ENCODE data around the gene DCAF5. TPM values are rescaled to one million over a fixed set of nuclear protein-coding genes. Genes with fewer than 3 reads are reported as not detected.

The DCAF5 gene
- total and polyA plus RNA-seq, 2 experiments from 2014 or later = 50.0 to 58.2 TPM

GRCh38 chr14:69084023-69084422, 68.9 kb downstream of the DCAF5 start:
- Histone ChIP-seq H3K9me3 (ENCODE audit: low read depth) (no peaks in the 10 kb centered on the region), H3K36me3 (peaks cover 31% of the 10 kb centered on the region), H3K4me1 (ENCODE audit: low read depth) (peaks cover 4% of the 10 kb centered on the region), H3K4me3 (no peak overlapping the region), H3K27ac (no peak overlapping the region), H3K27me3 (no peaks in the 10 kb centered on the region)
- TF ChIP-seq CTCF (IDR thresholded peaks at IDR 0.05; ENCODE audit: low read depth, low read length) = no peak
- no peak for DNase-seq (ENCODE audit: low read depth in 1 of 2, low spot score in 1 of 2)

GRCh38 chr14:69083181-69083580, 69.7 kb downstream of the DCAF5 start:
- H3K36me3 ChIP-seq = peaks cover 31% of the 10 kb centered on the region
- no peak for DNase-seq (ENCODE audit: low read depth in 1 of 2, low spot score in 1 of 2)
- no peak overlapping the region for H3K4me3 ChIP-seq
- H3K4me1 ChIP-seq (ENCODE audit: low read depth) = peaks cover 4% of the 10 kb centered on the region
- no peaks in the 10 kb centered on the region for H3K9me3 ChIP-seq (ENCODE audit: low read depth)
- no peak for TF ChIP-seq CTCF (IDR thresholded peaks at IDR 0.05; ENCODE audit: low read depth, low read length)
- no peak overlapping the region for H3K27ac ChIP-seq
- H3K27me3 ChIP-seq = no peaks in the 10 kb centered on the region

- no peak overlapping the region for H3K27ac ChIP-seq
- no peak for DNase-seq (ENCODE audit: low read depth in 1 of 2, low spot score in 1 of 2)
- H3K36me3 ChIP-seq = peaks cover 33% of the 10 kb centered on the region
- peaks cover 4% of the 10 kb centered on the region for H3K4me1 ChIP-seq (ENCODE audit: low read depth)
- H3K27me3 ChIP-seq = no peaks in the 10 kb centered on the region
- no peak overlapping the region for H3K4me3 ChIP-seq
- H3K9me3 ChIP-seq (ENCODE audit: low read depth) = no peaks in the 10 kb centered on the region
- no peak for TF ChIP-seq CTCF (IDR thresholded peaks at IDR 0.05; ENCODE audit: low read depth, low read length)
Observed at GRCh38 chr14:69081271-69081670, 71.6 kb downstream of the DCAF5 start.

- Histone ChIP-seq H3K27ac (peak overlapping the region; percentile 79), H3K27me3 (no peaks in the 10 kb centered on the region), H3K4me3 (no peak overlapping the region), H3K9me3 (ENCODE audit: low read depth) (no peaks in the 10 kb centered on the region), H3K4me1 (ENCODE audit: low read depth) (peaks cover 4% of the 10 kb centered on the region), H3K36me3 (peaks cover 29% of the 10 kb centered on the region)
- TF ChIP-seq CTCF (IDR thresholded peaks at IDR 0.05; ENCODE audit: low read depth, low read length) = no peak
- no peak for DNase-seq (ENCODE audit: low read depth in 1 of 2, low spot score in 1 of 2)
Observed at GRCh38 chr14:69079747-69080146, 73.2 kb downstream of the DCAF5 start.

- H3K36me3 ChIP-seq = peaks cover 33% of the 10 kb centered on the region
- no peaks in the 10 kb centered on the region for H3K9me3 ChIP-seq (ENCODE audit: low read depth)
- peak in 1 of 2 donors; percentile 90 for DNase-seq (ENCODE audit: low read depth in 1 of 2, low spot score in 1 of 2)
- H3K27ac ChIP-seq = peak overlapping the region; percentile 79
- H3K4me3 ChIP-seq = no peak overlapping the region
- H3K27me3 ChIP-seq = no peaks in the 10 kb centered on the region
- TF ChIP-seq CTCF (IDR thresholded peaks at IDR 0.05; ENCODE audit: low read depth, low read length) = no peak
- H3K4me1 ChIP-seq (ENCODE audit: low read depth) = peaks cover 4% of the 10 kb centered on the region
Observed at GRCh38 chr14:69079188-69079742, 73.7 kb downstream of the DCAF5 start.

All from cardiac muscle cell (in vitro differentiated cells and primary cell).